Tongue (tissue), 2 donors: ENCODE results near the gene KRT78. TPM values are rescaled to one million over a fixed set of nuclear protein-coding genes. Genes with fewer than 3 reads are reported as not detected.
"Not testable (repeated sequence)": the region's sequence is repeated elsewhere in the genome, so short reads cannot be mapped to it uniquely, and the experiment has no call there.

ENCODE experiments used
- DNase-seq: peaks from one replicate; pipeline ENCODE4 v3.0.0-alpha.2; 2015
- total RNA-seq: library from RNA; depleted of rRNA; stranded (reverse); fragments of >200 nt; gene quantifications from one replicate; pipeline ENCODE4 v1.2.3, GENCODE V29; 2014

KRT78 gene, protein sequence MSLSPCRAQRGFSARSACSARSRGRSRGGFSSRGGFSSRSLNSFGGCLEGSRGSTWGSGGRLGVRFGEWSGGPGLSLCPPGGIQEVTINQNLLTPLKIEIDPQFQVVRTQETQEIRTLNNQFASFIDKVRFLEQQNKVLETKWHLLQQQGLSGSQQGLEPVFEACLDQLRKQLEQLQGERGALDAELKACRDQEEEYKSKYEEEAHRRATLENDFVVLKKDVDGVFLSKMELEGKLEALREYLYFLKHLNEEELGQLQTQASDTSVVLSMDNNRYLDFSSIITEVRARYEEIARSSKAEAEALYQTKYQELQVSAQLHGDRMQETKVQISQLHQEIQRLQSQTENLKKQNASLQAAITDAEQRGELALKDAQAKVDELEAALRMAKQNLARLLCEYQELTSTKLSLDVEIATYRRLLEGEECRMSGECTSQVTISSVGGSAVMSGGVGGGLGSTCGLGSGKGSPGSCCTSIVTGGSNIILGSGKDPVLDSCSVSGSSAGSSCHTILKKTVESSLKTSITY
- 64.7 TPM for total RNA-seq

DNA sequence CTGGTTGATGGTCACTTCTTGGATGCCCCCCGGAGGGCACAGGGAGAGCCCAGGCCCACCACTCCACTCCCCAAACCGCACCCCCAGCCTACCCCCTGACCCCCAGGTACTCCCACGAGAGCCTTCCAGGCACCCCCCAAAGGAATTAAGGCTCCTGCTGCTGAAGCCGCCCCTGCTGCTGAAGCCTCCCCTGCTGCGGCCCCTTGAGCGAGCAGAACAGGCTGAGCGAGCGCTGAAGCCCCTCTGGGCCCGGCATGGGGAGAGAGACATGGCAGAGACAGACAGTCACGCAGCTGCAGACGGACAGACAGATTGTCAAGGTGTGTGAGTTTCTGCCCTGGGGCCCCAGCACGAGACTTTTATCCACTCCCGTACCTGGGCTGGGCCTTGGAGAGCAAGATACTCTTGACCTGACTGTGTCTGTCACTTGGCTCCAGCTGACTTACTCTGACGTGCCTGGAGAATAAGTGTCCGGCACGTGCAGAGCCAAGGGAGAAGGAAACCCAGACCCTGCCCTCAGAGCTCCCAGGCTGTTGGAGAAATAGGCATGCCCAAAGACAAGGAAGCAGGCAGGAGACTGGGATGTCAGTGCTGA lies at the start of gene KRT78:
Gene KRT78 (minus strand): TSS at position 334 of the 595 bp plus-strand sequence. CDS start 64 bp downstream, at position 270.
- DNase-seq: peak; percentile 33

DNA sequence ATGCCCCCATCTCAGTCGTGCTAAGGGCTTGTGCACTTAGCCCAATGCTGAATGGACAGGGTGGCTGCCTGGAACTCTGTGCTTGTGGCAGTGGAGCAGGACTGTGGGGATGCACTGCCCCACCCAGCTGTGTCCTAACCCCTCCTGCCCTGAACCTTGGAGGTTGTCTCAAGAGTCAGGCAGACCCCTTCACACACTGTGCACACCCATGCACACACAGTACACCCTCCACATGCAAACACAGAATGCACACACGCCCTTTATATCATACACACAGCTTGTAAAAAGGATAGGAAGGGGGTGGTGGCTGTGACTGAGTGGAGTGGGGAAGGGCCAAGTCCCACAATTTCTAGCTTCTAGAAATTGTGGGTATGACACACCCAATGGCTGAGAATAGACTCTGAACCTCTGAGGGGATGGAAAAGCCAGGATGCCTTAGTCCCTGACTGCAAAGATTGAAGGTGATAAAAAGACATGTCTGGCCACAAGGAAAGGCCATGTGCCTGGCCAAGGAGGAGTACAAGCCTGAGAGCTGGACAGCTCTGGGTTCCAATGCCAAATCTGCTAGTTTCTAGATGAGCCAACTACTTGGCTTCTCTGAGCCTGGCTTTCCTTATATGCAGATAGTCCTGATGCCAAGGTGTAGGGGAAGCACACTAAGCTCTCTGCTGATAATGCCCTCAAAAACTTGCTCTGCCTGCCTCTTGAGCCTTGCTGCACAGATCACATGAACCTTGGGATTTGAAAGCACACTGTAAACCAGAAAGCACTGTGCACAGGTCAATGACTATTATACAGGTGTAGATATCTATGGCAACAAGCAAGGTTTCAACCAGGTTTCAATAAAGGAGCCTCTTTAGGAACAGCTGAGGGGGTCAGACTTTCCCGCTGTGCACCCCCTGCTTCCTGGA lies 47.7 kb upstream of the KRT78 start:
- no peak for DNase-seq

DNA sequence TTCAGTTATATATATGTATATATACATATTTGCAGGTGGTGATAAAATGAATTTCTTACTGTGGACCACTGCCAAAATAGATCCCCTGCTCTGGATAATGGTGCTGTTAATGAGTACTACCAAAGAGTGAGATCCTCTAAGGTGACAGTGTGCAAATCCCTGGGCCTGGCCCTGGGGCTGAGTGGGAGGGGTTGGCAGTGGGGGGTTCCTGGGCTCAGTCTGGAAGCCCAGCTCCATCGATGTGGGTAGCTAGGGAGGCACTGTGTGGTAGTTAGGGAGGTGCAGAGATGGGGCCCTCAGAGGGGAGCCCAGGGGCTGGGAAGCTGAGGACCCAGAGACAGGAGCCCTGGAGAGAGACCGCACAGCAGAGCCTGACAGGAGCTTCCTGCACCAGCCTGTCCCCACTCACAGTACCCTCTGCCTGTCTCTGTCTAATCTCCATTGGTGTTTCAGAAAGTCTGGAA lies 47.0 kb upstream of the KRT78 start:
- no peak for DNase-seq

DNA sequence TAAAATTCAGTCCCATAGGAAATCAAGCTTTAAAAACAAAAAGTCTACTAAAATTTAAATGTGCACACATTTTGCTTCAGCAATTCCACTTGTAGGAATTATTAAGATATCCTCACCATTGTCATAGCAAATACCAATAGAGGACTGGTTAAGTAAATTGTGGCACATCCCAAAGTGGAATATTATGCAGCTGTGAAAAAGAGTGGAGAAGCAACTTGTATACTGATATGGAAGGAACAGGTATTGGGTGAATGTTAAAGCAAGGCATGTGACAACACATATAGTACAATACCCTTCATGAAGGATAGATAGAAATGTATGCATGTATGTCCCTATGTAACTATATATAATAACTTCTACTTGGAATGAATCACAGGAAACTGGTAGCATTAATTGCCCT lies 44.2 kb upstream of the KRT78 start:
- no peak for DNase-seq

DNA sequence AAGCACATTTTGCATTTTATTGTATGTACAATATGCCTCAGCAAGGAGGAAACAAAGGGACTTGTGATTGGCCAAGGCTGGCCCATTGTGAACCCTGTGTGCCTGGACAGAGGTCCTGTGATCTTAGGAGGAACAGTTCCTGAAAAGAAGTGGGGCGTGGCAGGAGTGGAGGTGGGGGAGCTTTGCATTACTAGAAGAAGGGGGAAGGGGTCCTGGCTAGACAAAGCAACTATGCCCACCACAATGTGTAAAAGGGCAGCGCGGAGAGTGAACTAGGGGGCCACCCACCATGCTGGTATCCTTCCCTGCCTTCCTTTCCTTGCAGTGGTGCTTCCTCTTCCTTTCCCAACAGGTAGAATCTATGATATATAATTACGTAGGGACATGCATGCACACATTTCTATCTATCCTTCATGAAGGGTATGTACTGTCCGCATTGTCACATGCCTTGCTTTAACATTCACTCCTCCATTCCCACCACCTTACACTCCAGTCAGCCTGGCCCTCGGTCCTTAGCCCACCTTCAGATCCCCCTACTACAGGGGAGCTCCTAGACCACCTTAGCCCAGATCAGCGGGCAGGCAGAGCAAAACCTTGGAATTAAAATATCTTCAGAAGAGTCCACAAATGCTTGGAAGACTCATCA lies 43.5 kb upstream of the KRT78 start:
- DNase-seq: no peak

DNA sequence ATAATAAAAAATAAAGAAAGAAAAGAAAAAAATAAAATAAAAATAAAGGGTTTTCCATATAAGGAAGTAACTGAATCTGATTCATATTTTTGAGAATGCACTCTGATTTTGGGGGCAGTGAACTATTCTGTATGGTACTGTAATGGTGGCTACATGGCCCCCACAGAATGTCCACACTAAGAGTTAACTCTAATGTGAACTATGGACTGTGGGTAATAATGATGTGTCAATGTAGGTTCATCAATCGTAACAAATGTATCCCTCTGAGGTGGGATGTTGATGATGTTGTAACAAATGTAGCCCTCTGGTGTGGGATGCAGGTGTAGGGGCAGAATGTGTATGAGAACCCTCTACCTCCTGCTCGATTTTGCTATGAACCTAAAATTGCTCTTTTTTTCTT lies 42.2 kb upstream of the KRT78 start:
- no peak for DNase-seq

DNA sequence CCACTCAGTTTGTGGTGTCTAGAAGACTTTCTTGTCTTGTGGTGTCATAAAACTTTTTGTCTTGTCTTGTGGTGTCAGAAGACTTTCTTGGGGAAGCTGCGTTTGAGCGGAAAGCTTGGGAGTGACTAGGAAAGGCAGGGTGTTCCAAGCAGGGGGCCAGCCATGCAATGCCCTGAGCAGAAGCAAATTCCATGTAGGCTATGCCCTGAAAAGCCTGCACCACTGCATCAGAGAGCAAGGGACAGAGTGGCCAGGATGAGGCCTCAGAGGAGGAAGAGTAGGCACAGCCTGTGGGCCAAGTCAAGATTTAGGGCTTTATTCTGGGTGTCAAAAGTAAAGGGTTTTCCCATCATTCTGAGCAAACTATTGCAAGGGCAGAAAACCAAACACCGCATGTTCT lies 41.6 kb upstream of the KRT78 start:
- DNase-seq: no peak

DNA sequence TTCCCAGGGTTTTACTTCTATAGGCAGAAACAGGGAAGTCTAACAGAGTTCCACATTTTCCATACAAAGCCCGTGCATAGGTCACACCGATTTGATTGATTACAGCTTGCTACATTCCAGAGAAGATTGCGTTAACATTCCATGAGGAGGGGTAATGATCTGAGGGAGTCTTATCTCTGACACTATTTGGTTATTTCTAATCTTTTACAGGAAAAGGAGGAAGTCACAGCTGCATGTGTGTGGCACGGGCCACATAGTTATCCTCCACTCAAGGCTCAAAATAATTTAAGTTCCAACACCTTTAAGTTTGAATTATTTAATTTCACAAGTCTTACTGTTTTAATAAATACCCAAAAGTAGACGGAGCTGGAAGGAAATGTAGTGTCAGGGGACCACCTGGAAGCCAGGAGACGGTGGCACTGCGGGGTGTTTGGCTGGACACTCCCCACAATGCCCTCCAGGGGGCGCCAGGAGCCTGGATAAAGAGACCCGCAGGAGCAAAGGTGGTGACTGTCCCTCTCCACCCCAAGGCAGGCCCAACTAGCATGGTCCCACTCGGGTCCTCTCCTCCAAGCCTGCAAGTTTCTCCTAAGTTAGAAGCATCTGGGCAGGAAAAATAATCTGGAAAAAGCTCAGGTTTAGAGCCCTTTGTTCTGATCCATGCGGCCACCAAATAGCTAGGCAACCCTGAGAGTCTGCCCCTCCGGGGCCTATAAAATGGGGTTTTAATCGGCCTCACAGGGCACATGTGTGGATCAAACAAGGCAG lies 35.9 kb upstream of the KRT78 start:
- DNase-seq: peak; percentile 85

DNA sequence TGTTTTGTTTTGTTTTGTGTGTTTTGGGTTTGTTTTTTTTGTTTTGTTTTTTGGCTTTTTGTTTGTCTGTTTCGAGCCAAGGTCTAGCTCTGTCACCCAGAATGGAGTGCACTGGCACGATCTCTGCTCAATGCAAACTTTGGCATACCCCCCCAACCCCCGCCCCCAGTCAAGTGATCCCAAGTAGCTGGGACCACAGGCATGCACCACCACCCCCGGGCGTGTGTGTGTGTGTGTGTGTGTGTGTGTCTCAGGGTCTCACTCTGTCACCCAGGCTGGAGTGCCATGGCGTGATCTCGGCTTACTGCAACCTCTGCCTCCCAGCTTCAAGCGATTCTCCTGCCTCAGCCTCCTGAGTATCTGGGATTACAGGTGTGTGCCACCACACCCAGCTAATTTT lies 31.7 kb upstream of the KRT78 start:
- DNase-seq: not testable (repeated sequence)

DNA sequence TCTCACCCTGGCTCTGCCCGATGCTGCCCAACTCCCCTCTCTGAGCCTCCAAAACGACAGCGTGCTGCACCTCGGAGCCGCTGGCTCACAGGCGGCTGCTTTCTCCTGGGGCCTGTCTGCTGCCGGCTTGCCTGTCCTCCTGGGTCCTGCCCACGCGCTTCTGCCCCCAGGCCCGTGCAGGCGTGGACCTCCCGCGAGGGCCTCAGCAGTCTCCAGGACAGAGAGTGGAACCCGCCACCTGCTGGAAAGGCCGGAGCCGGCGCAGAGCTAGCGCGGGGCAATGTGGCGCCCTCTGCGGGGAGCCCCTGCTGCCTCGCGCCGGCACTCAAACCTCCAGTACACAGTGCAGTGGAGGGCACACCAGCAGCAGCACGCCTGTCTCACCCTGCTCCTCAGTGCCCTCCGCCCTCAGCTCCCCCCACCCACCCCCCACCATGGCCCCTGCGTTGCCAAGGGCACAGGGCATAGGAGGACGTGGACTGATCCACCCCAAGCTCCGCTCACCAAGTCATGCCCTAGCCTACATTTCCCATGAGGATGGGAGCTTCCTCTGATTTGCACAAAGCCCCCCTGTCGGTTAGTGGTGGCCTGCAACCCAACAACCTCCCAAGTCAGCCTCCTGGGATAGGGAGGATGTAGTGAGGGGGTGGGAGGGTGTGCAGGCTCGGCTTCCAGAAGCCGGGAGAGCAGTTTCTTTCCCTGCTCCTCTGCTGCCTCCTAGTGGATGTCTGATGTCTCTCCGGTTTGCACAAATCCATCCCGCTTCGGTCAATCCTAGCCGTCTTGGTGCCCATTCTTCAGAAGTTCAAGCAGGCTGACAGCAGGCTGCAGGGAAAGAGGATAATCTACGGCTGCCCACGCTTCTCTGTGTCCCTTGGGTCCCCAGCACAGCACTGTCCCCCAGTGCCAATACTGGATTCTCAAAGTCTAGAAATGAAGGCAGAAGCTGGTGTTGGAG lies 30.9 kb upstream of the KRT78 start:
- DNase-seq: peak; percentile 94

DNA sequence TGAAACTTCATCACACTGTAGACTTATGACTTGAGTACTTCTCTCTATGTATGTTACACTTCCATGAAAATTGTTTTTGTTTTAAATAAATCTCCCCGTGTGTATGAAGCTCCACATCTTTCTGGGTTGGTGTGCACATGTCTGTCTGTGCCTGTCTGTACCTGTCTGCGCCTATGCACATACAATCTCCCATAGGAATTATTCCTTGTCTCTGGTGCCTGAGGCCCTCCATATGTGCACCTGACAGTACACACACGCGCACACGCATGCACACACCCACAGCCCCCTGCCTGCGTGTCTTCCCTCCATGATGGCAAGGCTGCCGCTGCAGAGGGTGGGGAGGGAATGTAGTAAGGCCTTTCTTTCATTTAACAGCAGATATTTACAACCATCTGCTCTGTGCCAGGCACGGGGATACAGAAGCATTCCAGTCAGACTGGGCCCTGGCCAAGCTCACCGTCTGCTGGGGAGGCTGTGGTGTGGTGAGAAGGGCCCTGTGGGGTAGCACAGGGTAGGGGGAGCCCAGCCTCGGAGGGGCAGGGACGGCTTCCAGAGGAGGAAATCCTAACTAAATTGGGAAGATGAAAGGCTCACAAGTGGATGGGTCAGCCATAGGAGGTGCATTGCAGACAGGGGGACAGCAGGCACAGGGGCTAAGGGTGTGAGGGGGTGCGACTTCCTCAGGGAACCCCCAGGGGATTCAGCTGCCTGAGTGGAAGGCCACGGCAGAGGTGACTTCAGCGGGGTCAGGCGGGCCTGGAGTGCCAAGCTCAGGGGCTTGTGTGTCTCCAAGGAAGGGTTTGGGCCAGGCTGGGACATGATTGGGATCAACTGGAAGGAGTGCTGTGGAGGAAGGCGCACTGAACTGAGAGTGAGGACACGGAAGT lies 30.0 kb upstream of the KRT78 start:
- no peak for DNase-seq

DNA sequence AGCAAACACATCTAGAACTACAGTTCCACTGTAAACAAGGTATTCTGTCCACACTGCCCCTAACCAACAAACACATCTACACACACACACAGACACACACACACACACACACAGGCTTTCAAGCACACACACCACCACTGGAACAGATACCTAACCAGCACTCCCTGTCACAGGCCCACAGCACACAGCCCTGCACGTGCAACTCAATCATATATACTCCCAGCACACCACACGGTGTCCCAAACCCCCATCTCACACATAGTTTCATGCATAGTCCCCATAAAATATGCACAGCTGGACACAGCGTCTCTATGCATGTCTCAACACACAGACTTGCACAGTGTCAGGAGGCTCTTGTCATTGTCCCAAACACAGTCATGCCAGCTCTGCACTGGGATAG lies 28.4 kb upstream of the KRT78 start:
- peak; percentile 17 for DNase-seq

DNA sequence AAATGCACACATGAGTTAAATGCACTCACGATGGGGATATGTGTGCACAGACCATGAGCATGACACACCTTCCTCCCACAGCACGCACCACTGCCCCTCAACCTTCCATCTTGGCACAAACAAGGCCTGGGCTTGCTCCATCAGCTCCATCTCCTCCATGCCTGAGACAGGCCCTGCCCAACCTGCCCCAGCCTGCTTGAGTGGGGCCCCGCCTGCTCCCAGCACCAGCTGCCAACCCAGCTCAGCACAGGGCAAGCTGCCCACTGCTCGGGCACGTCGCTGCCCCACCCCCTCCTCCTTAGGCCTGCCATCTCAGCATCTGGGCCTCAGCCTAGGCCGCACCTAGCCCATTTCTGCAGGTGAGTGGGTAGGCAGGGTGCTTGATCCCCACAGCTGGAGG lies 27.6 kb upstream of the KRT78 start:
- DNase-seq: peak; percentile 66

DNA sequence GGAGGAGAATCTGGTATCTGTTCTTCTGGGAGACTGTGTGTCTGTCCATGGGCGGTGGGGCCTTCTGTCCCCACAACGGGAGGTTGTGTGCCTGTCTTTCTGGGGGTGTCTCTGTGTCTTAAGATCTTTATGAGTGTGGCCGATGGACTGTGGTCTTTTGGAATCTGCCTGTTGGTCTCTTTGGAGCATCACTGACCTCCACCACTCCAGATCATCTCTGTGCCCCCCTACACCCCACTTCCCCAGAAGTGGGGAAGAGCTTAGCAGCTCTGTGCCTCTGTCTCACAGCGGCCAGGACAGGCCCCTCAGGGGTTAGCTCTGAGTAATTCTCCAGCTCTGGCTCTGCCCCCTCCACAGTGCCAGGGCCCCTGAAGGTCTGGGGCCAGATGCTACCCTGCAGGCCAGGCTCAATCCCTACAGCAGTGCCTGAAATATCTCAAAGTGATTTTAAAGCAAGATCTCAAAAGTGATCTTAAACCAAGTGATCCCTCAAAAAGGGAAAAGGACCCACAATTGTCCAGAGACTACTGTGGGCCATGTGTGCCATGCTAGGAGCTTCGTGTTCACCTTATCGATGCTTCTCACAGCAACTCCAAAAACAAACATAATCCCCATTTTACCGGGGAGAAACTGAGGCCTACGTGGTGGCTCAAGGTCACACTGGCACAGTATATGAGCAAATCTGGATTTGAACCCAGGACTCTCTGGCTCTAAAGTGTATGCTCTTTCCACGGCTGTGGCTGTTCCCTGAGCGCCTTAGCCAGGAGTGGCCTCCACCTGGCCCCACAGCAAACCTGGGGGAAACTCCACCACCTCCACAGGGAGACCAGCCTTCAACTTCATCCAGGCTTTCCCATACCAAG lies 26.0 kb upstream of the KRT78 start:
- no peak for DNase-seq

DNA sequence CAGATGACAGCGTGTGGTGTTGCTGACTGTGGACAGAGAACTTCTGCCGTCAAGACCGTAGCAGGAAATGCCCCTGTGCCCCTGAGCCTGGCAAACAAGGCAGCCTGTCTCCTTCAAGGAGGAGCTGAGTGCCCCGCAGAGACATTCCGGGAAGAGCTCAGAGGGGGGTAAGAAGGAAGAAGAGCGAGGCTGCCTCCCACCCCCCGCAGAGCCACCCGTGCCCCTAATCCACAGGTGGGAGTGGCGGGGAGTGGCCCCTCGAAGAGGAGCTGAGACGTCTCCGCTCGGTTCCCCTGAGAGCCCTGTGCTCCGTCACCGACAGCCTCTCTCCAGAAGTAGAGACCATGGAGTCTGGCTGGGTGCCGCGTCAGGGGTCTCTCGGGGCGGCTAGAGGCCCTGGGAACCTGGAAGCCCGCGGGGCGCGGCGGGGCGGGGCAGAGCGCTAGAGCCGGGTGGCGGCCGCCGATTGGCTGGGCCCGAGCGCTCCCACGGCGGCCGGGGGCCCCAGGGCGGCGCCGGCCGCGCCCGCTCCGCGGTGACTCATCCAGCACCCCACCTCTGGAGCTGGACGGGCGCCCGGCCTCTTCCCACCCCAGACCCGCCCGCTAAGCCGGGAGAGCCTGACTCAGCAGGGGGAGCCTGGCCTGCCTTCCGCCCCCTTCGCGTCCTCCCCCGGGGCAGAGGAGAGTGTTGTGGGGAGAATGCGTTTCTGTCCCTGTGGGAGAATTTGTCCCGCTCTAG lies 25.2 kb upstream of the KRT78 start:
- DNase-seq: peak; percentile 86

DNA sequence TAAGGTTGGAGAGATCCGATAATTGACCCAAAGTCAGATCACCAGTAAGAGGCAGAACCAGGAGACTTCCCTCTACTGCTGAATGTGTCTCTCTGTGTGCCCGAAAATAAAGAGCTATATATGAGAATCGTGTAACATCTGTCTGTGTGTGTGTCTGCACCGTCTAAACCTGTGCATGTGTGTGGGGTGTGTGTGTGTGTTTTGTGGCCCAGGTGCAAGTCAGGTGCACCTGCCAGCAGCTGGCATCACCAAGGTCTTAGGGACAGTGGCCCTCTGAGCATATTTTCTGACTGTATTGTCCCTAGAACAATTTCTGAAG lies 24.7 kb upstream of the KRT78 start:
- DNase-seq: no peak

DNA sequence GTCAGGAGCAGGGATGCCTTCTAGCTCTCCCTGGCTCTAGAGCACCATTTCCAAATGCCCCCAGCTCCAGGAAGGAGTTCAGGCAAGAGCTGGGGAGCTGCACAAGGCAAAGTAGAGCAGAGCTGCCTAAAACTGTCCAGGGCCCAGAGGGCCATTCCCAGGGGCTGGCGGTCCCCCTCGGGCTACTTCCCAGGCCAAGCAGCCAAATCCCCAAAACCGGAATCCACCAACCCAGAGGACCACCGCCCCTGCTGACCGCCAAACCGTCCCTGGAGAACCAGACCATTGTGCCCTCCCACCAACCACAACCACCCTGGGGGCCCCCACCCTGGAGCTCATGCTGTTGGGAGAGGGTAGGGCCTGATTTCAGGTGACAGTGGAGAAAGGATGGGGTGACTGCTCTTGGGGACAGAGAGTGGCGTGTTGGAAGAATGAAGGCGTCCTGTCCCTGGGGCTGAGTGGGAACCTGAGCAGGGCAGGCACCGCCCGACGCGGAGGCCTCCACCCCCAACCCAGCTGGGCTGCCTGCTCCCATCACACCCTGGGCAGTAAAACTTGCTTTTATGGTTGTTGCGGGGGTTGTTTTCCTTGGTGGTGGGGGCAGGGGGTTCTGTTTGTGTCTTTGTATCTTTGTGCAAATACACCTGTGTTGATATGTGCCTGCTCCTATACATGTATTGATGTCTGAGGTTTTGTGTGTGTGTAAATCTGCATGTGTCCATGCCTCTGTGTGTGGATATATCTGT lies 24.0 kb upstream of the KRT78 start:
- DNase-seq: peak; percentile 29
